GM12801 (cell line): ENCODE data around the gene MINK1.

Experiments used
- CTCF ChIP-seq: IDR thresholded peaks from one replicate; pipeline ENCODE4 v1.5.1; 2011; ENCODE audit warnings: control low read depth; ENCODE audit not compliant: insufficient read length; ENCODE audit errors: extremely low read depth

MINK1 gene

GRCh38 chr17:4893272-4893671, 60.1 kb downstream of the MINK1 start:
- TF ChIP-seq CTCF: no peak

- TF ChIP-seq CTCF: no peak
These were observed 60.8 kb downstream of the MINK1 start for GRCh38 chr17:4893721-4894560.

- no peak for TF ChIP-seq CTCF
These were observed 62.0 kb downstream of the MINK1 start for GRCh38 chr17:4895121-4895520.

GRCh38 chr17:4895657-4896331, 62.7 kb downstream of the MINK1 start:
- no peak for TF ChIP-seq CTCF

- TF ChIP-seq CTCF: no peak
These were observed 63.4 kb downstream of the MINK1 start for GRCh38 chr17:4896332-4897197.

- TF ChIP-seq CTCF: no peak
These were observed 64.1 kb downstream of the MINK1 start for GRCh38 chr17:4897198-4897687.

GRCh38 chr17:4897785-4898184, 64.6 kb downstream of the MINK1 start:
- no peak for TF ChIP-seq CTCF
